ENCODE measurements around the gene SOHLH2.
A peak's percentile ranks its signal among the peaks of the same experiment; 100 is the strongest.

The SOHLH2 gene

DNA sequence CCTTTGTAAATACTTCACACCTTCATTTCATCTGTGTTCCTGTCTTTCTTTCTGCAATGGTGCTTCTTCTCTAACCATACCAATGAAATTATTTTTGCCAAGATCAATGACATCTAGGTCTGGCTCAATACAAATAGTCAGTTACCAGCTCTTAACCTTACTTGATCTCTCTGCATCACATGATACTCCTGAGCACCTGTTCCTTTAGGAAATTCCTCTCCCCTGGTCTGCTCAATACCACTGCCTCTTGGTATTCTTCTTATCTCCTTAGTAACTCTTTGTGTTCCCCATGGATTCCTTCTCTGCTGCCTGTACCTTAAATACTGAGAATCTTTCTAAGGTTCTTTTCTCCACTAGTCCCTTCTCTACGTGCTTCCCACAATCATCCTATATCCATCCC is 25.9 kb downstream of the SOHLH2 start:
- DNase-seq (ENCODE audit: low spot score) = no peak

DNA sequence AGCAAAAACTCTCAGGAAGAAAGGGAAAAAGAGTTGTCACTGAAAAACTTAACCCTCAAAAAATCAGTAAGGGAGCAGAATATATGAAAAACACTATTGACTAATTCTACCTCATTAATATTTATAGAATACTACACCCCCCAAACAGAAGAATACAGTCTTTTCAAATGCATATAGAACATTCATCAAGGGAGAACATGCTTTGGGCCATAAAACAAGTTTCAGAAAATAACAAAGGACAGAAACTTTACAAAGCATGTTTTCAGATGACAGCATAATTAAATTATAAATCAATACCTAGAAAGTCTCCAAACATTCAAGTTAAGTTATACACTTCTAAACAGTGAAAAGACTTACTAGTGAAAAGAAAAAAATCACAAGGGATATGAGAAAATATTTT is 30.5 kb downstream of the SOHLH2 start:
- no peak for DNase-seq (ENCODE audit: low spot score)

DNA sequence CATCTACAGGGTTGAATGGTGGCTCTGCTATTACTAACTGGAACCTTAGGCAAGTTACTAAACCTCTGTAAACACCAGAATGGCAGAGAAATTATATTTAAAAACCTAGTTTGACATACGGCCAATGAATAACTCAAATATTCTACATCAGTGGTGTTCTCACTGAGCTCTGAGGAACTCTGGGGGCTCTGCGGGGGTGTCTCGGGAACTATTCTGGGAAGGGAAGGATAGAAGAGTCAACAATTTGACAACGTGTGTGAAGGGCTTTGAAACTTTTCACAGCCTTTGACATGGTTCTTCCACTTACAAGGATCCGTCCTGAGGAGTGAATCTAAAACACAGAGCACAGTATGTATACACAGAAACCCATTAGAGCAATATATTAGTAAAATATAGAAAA is 38.7 kb downstream of the SOHLH2 start:
- no peak for DNase-seq (ENCODE audit: low spot score)

DNA sequence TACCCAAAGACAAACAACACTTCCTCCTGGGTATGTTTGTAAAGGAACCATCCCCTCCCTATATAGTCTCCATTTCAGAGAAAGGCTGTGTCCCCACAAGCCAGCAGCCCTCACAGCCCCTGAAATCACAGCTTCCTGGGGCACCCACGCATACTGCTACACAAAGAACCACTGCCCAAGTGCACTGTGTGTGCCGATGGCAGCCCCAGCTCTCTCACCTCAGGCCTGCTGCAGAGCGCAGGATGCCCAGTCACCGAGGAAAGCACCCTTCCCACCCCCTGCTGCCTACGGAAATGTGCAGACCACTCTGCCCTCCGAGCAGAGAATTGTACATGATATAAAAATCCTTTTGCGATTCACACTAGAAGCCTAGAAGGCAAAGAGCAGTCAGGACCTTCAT is 39.4 kb downstream of the SOHLH2 start:
- no peak for DNase-seq (ENCODE audit: low spot score)

DNA sequence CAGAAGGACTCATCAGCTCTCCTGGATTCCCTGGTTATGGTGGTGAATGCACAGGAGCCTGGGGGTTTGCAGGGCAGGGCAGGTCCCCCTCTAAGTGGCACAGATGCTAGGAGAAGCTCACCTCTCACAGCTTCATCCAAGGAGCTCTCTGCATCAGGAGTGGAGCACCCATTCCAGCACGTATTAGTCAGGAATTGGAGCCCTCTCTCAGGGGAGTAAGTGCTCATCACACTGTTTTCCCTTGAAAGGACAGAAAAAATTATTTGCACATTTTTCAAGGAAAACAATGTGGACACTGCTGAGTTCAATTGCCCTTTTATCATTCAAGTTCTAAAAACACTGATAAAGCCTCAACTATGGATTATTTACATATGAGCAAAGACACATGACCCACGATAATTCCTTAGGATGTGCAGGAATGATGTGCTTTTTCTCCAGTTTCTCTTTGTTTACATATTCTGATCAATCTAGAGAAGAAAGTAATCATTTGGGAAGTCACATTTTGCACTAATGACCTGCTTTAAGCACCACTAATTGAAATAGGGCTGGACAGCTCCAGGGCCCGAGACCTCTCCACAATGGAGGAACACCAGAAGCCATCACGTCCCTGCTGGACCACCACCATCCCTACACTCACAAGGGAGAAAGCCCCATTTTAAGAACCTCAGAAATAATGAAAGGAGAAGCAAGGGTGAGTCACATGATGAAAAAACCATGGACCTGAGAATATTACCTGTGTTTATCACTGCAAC is 40.6 kb downstream of the SOHLH2 start:
- DNase-seq (ENCODE audit: low spot score) = no peak

DNA sequence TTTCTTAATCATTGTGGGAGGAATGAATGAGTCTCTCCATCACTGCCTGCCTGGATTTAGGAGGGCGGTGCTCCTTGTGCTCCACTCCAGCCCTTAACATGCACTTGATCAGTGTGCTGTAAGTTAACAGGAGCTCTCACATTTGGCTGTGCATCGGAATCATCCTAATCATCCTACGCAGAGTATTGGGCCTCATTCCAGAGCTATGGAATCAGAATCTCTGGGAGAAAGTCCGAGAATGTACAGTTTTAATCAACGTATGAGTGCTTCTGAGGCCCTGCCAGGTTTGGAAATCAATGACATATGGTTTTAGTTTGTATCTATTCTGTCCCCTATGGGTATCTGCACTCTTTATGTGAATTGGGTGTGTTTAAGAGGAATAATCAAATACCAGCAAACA is 48.3 kb downstream of the SOHLH2 start:
- DNase-seq (ENCODE audit: low spot score) = no peak

DNA sequence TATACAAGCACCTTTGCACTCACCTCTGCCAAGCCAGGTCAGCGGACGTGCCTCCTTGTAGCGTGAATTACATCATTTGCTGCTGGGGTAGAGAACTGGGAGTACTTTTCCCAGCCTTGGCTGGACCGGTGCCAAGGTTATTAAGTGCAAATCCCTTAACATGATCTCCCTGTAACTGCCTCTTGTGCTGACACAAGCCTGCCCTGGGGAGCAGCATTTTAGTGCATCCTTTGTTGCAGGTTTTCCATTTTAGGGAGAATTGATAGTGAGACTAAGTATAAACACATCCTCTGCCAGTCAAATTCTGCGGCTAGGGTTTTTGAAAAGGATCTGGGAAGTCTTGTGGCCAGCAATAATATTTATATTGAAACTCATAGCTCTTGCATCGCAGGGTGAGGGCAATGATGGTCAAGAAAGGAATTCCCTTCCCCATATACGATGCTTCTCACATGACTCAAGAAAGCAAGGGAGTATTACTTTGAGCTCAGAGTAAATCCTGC is 50.5 kb downstream of the SOHLH2 start:
- no peak for DNase-seq (ENCODE audit: low spot score)

DNA sequence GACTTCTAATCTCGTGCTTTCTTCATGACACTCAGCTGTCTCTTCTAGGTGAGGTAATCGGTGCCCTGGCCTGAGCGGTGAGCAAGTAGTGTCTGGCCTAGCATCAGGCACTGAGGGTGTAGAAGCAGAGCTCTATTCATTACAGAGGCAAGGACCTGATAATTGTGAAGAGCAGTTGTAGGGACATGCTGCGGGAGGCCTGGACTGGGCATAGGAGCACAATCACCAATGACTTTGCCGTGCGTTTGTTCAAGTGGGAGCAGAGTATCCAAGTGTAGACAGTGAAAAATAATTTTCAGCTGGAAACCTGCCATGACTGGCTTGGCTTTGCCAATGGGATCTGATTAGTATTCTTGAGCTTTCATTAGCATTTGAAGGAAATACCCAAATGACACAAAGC is 51.1 kb downstream of the SOHLH2 start:
- no peak for DNase-seq (ENCODE audit: low spot score)

DNA sequence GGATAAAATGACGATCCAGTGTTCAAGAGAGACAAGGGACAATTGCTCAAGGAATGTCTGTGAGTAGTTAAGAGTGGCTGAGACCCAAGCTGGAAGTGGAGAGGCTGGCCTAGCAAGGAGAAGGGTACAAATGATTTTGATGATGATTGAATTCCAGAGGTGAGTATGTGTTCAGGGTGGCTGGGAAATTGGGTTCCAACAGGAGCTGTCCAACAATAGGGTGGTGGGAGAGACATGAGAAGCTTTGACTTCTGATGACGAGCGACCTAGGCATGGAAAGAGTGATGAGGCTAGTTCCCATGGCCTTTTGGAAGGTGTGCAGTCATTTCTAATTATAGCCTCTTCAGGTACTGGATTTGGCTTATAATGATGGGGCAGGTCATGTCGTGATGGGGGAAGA is 54.1 kb downstream of the SOHLH2 start:
- DNase-seq (ENCODE audit: low spot score) = no peak

DNA sequence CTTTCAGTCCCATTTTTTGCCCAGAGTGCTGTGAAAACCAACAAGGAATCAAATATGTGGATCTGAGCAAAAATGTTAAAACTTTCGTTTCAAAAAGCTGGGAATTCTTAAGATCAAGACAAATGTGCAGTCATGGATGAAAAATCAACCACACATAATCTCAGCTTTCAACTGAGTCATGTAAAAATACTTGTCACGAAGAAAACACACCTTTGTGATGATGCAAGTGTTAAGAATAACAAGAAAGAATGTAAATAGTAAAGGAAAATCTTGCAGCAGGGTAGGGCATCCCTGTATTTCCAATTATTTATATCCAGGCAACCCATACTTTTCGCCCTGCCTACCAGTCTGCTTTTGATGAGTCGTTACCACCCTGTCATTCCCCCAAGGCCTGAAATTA is 55.7 kb downstream of the SOHLH2 start:
- no peak for DNase-seq (ENCODE audit: low spot score)

DNA sequence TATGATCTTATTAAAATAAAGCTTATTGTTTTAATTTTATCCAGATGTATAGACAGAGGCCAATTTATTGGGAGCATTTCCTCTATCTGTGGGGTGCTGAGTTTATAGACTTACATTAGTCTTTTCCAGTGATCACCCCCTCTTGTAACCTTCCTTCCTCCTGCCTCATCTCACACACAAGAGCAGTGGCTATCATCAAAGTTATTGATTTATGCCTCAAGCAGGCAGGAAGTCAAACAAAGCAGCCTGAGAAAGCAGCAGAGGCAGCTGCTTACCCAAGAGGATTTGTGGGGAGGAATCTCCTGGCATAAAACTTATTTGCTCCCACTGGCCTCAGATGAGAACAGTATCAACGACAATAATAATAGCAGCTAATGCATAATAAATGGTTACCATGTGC is 56.9 kb downstream of the SOHLH2 start:
- no peak for DNase-seq (ENCODE audit: low spot score)

DNA sequence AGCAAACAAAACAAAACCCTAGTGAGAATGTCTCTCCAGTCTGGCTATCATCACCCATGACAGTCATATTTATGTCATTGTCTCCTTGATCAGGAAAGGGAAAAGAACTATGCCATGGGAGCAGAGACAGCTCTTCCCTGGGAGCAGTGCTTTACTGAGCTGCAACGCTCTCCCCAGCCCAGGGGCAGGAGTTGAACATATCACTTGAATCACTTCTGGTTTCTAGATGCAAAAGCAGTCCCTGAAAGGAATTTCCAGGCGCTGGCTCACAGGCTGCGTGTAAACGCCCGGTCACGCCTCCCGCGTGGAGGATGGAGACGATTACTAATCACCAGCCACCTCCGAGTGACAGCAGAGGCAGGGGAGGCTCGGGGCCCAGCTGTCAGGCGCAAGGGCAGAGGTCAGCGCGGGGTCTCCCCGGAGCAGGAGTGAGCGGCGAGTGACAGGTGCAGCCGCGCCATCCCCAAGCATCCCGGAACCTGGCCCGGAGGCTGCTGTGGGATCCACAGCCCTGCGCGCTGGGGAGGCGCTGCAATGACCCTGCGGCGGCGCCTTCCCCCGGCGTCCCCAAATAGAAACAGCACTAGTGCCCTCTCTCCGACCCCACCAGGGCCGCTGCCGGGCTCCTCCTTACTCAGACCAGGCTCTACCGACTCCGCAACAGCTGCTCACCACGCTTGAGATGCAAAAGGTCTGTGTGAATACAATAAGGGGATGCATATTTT is 59.6 kb downstream of the SOHLH2 start:
- DNase-seq (ENCODE audit: low spot score) = peak; percentile 48

DNA sequence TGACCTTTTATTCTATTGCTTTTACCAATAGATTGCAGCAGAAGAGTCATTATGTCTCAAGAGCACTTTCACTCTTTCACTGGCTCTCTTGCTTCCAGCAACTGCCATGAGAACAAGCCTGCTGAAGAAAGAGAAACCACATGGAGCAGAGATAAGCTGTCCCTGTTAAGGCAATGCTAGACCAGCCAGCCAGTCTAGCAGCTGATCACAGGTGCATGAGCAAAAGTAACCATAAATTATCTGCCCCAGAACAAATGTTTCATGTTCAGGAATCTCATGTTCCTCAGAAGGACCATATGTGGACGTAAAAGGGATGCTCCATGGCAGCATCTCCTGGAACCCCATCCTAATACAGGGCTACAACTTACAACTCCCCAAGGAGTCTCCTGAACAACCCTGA is 62.8 kb downstream of the SOHLH2 start:
- no peak for DNase-seq (ENCODE audit: low spot score)

DNA sequence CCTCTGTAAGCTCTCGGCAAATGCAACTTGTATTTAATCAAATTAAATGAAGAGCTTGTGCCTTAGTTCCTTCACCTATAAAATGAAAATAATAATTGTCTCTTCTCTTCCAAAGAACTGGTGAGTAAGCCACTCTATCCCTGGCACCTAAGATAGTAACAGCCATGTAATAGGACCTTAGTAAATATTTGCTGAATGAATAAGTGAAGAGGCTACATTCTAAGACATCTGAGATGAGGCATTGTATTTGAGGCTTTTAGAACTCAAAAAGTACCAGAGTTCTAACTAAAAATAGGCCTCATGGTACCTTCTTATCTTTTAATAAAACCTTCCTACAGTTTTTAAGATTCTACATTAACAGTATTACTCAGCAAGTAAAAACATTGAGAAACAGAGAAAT is 65.9 kb downstream of the SOHLH2 start:
- no peak for DNase-seq (ENCODE audit: low spot score)

DNA sequence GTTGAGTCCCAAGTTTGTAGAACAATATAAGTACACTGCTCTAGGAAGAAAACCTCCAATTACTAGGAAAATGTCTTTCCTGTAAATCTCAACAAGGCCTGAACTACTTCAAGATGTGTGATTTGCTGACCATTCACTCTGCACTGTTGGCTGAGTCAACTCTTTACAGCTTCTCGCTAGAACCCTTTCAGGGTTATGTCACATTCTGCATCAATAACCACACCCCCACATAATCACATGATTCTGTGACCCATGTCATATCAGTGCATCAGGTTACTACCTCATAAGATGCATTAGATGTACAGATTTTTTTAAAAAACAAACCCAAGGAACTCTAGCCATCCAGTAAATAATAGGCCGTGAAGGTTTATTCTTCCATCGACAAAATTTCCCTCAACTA is 67.0 kb downstream of the SOHLH2 start:
- no peak for DNase-seq (ENCODE audit: low spot score)

DNA sequence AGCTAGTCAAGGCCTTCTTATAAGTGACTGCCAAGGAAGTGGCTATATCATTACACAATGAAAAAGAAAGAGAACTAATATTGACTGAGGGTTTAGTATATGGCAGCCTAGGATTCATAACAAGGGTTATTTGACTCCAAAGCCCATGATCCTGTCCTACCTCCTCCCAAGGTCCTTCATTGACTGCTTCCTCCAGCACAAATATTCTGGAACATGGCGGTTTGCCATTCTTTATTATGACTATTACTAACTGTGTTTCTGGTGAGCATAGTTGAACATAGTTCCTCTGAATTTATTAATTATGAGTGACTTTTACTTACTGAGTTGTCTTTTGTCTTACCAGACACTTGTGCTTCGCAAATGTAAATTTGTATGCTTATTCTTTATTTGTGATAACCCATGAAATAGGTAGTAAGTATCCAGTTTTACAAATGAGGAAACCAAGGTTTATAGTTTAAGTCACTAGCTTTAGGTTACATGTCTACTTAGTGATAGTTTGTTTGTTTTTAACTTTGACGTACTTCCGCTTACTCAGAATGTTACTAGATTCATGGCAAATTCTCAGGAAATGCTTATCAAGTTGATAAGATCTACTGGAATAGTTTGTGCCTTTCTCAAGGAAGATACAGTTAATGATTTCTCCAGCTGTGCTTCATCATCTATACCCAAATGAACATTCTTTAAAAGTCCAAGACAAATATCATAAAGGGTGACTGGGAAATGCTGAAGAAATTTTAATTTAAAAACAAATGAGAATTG is 67.7 kb downstream of the SOHLH2 start:
- no peak for DNase-seq (ENCODE audit: low spot score)

DNA sequence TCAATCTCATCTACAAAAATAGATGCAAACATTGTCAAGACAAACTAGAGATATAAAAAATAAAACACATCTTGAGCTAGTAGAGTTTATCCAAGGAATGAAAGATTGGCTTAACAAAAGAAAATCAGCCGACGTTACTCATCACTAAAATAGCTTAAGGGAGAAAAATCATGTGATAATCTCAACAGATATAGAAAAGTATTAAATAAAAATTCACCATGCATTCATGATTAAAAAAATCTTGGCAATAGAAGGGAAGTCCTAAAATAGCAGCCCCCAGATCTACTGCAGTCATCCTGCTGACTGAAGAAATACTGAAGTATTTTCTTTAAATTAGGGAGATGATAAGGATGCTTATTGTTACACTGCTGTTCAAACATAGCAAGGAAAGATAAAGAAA is 70.6 kb downstream of the SOHLH2 start:
- DNase-seq (ENCODE audit: low spot score) = no peak

DNA sequence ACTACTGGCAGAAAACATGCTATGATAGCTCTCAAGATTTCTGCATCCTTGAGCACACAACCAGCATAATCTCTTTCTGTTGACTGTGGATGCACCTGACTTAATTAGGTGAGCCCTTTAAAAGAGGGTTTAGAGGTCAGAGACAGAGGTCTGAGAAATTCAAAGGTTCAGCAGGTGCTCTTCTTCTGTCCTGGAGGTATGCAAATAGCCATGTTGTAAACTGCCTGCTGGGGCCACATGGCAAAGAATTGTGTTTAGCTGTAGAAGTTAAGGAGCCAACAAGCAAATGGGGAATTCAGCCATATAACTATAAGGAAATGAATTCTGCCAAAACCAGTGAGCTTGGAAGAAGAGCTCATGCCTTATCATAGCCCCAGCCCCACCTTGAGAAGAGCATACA is 71.6 kb downstream of the SOHLH2 start:
- no peak for DNase-seq (ENCODE audit: low spot score)

DNA sequence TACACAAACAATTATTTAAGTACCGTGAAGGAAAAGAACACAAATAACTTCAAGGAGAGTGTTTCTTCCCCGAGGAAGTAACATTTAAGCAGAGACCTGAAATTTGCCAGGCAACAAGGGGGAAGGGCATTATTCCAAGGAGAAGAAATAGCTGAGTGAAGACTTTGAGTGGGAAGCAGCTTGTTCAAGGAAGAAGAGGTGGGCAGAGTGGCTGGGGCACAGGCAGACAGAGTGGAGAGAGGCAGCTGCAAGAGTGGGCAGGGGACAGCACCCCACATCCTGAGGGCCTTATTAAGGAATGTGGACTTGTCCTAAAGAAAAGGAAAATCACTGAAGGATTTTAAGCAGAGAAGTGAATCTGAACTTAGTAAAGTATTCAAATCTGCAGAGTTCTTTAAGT is 78.5 kb downstream of the SOHLH2 start:
- DNase-seq (ENCODE audit: low spot score) = no peak

DNA sequence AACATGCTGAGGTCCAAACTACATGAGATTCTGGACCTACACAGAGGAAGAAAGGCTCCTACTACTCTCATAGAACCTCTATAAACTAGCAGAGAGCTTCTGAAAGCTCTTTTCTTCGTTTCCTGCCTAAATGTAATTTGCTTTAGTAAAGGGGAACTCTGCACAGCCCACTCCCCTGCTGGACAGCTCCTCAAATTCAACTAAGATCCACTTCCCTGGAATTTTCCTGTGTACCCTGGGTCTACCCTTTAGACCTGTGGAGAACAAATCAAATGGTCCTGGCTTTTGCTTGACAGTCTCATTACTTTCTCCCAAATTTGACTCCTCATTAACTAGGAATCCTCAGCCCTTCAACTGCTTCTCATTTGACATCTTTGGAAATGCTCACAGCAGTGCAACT is 79.7 kb downstream of the SOHLH2 start:
- DNase-seq (ENCODE audit: low spot score) = no peak

DNA sequence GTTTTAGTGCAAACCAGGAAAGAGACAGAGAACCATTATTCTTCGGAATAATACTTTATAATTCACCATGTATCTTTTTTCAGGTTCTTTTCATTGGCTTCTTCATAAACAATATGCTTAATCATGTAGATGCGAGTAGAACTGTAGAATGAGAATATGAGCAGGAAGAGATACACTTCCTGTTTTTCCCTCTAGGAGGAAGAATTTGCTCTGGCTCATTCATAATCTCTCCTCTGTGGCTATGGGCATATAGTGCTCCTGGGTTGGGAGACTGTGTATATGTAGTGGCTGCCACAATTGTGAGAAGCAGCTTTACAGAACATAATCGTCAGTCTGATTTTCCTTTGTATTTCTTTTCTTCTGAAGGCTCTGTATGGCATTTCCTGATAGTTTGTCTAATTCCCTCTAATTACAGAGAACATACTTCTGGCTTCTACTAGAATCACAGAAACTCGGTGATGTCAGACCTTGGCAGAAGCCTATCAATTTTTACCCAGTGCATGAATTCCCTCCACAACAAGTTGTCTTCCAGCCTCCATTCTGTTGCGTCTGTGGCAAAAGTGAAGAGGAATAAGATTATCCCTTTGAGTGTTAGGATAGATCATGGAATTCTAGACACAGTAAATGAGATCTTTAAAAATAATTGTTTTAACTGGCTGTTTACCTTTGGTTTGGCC is 80.3 kb downstream of the SOHLH2 start:
- DNase-seq (ENCODE audit: low spot score) = no peak

DNA sequence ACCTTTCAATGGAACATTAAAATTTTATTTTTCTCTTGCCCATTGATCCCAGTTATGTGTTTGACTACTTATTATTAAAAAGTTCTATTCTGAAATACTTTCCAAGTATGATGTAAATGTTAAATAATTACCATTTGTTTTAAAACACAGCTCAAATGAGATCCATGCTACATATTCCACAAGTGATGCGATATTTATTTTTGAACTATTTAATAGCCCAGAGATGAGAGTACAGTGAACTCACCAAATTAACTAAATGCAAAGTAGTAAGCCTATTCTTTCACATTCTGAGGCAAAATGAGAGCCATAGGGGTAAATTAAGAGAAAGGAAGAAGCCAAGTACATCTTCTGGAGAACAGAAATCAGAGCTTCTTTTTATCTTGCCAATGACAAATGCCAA is 82.0 kb downstream of the SOHLH2 start:
- no peak for DNase-seq (ENCODE audit: low spot score)

DNA sequence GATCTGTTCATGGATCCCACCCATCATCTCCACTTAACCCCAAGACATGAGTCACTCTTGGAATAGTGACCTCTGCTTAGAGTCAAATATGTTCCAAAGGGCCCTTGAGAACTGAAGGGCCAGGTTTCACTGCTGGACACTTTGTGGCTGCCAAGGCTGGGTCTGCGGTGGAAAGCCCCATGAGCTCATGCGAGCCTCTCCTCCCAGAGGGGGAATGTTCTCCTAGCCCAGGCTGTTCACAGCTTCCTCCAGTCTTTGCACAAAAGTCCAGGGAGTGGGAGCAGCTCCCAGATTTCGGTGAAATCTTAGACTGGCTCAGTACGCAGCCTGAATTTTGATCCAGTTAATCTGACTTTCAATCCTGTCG is 82.4 kb downstream of the SOHLH2 start:
- DNase-seq (ENCODE audit: low spot score) = no peak
